OCI-LY1 (cell line): ENCODE measurements around the gene TOP2A.
"Not testable (repeated sequence)": the region's sequence is repeated elsewhere in the genome, so short reads cannot be mapped to it uniquely, and the experiment has no call there.

Experiments used
- H2AFZ ChIP-seq: fragments of 200-600 bp; sonication (generic), shearing (Covaris generic); 2 replicates; pipeline ENCODE4 v1.6.0; 2014; ENCODE audit warnings: antibody characterized with exemption, mild to moderate bottlenecking, low read length
- H3F3A ChIP-seq: fragments of 200-600 bp; sonication (generic), shearing (Covaris generic); 2 replicates; pipeline ENCODE4 v1.6.0; 2014; ENCODE audit warnings: mild to moderate bottlenecking, antibody characterized with exemption, low read length, moderate library complexity; ENCODE audit not compliant: insufficient read depth
- H3K27ac ChIP-seq: fragments of 200-600 bp; sonication (generic); 2 replicates; pipeline ENCODE4 v1.5.1; 2014; ENCODE audit warnings: low read length, mixed run types, mild to moderate bottlenecking, low read depth; ENCODE audit not compliant: poor library complexity, severe bottlenecking
- H3K27me3 ChIP-seq: fragments of 200-600 bp; sonication (generic); 2 replicates; pipeline ENCODE4 v1.6.0; 2014; ENCODE audit warnings: antibody characterized with exemption, mild to moderate bottlenecking, low read length, moderate library complexity; ENCODE audit not compliant: insufficient read depth
- H3K36me3 ChIP-seq: fragments of 200-600 bp; sonication (generic); 2 replicates; pipeline ENCODE4 v1.6.1; 2014; ENCODE audit warnings: mild to moderate bottlenecking, antibody characterized with exemption, low read length, moderate library complexity, mixed read lengths; ENCODE audit not compliant: insufficient read depth
- H3K4me1 ChIP-seq: fragments of 200-600 bp; sonication (generic); 2 replicates; pipeline ENCODE4 v1.5.1; 2014; ENCODE audit warnings: mild to moderate bottlenecking, low read length, moderate library complexity; ENCODE audit not compliant: insufficient read depth, severe bottlenecking
- H3K4me2 ChIP-seq: fragments of 200-600 bp; sonication (generic), shearing (Covaris generic); 2 replicates; pipeline ENCODE4 v1.6.1; 2014; ENCODE audit warnings: low read length
- H3K4me3 ChIP-seq: fragments of 200-600 bp; sonication (generic); 2 replicates; pipeline ENCODE4 v1.5.1; 2014; ENCODE audit warnings: low read length, low read depth, mild to moderate bottlenecking, mixed read lengths; ENCODE audit not compliant: poor library complexity, severe bottlenecking
- H3K79me2 ChIP-seq: fragments of 200-600 bp; shearing (Covaris generic); 2 replicates; pipeline ENCODE4 v1.6.1; 2016; ENCODE audit warnings: mixed run types, low read length, mixed read lengths; ENCODE audit not compliant: insufficient read depth
- H3K9ac ChIP-seq: fragments of 200-600 bp; sonication (generic), shearing (Covaris generic); 2 replicates; pipeline ENCODE4 v1.6.1; 2014; ENCODE audit warnings: mild to moderate bottlenecking, low read length, mixed read lengths
- H3K9me2 ChIP-seq: fragments of 200-600 bp; sonication (generic), shearing (Covaris generic); 2 replicates; pipeline ENCODE4 v1.6.1; 2014; ENCODE audit warnings: low read depth, mild to moderate bottlenecking, low read length, mixed read lengths
- H3K9me3 ChIP-seq: fragments of 200-600 bp; shearing (Covaris generic); 2 replicates; pipeline ENCODE4 v1.6.1; 2014; ENCODE audit warnings: low read length, mixed read lengths
- H4K20me1 ChIP-seq: fragments of 200-600 bp; sonication (generic), shearing (Covaris generic); 2 replicates; pipeline ENCODE4 v1.6.0; 2016; ENCODE audit warnings: mild to moderate bottlenecking, low read length; ENCODE audit not compliant: insufficient read depth
- EZH2 ChIP-seq: fragments of 200-600 bp; sonication (generic), shearing (Covaris generic); IDR thresholded peaks from 2 replicates; pipeline ENCODE4 v1.8.0; 2017; ENCODE audit warnings: borderline replicate concordance, mixed run types, mild to moderate bottlenecking, antibody characterized with exemption, low read length, moderate library complexity, mixed read lengths
- TF ChIP-seq, protein P1 (sequence below): fragments of 200-600 bp; sonication (generic), shearing (Covaris generic); IDR thresholded peaks from 2 replicates; pipeline ENCODE4 v1.5.1; 2017; ENCODE audit warnings: mild to moderate bottlenecking, antibody characterized with exemption, low read length, moderate library complexity, mixed read lengths

TOP2A gene

GRCh38 chr17:40377832-40378231, 39.9 kb downstream of the TOP2A start:
- Histone ChIP-seq H3K4me1 (no peaks in the 10 kb centered on the region), H3K9ac (no peak overlapping the region), H3K4me3 (no peak overlapping the region), H3K9me2 (no peaks in the 10 kb centered on the region), H3K27ac (no peak overlapping the region), H3K79me2 (no peaks in the 10 kb centered on the region), H3K36me3 (no peaks in the 10 kb centered on the region), H3K4me2 (no peak overlapping the region), H3K9me3 (0 out of 2 replicates have a peak, but pooled peaks cover 4% of the 10 kb centered on the region), H3K27me3 (no peaks in the 10 kb centered on the region; the same call in 1 of the 2 replicates), H3F3A (no peaks in the 10 kb centered on the region), H4K20me1 (no peaks in the 10 kb centered on the region), H2AFZ (no peak overlapping the region)
- no peak for TF ChIP-seq EZH2
- TF ChIP-seq, protein P1, sequence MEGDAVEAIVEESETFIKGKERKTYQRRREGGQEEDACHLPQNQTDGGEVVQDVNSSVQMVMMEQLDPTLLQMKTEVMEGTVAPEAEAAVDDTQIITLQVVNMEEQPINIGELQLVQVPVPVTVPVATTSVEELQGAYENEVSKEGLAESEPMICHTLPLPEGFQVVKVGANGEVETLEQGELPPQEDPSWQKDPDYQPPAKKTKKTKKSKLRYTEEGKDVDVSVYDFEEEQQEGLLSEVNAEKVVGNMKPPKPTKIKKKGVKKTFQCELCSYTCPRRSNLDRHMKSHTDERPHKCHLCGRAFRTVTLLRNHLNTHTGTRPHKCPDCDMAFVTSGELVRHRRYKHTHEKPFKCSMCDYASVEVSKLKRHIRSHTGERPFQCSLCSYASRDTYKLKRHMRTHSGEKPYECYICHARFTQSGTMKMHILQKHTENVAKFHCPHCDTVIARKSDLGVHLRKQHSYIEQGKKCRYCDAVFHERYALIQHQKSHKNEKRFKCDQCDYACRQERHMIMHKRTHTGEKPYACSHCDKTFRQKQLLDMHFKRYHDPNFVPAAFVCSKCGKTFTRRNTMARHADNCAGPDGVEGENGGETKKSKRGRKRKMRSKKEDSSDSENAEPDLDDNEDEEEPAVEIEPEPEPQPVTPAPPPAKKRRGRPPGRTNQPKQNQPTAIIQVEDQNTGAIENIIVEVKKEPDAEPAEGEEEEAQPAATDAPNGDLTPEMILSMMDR = no peak

DNA sequence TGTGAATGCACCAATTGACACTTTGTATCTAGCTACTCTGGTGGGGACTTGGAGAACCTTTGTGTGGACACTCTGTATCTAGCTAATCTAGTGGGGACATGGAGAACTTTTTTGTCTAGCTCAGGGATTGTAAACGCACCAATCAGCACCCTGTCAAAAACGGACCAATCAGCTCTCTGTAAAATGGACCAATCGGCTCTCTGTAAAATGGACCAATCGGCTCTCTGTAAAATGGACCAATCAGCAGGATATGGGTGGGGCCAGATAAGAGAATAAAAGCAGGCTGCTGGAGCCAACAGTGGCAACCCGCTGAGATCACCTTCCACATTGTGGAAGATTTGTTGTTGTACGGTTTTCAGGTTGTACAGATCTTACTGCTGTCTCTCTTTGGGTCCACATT, 41.2 kb downstream of the TOP2A start:
- H4K20me1 ChIP-seq, H3K79me2 ChIP-seq, H3K36me3 ChIP-seq, H3K4me1 ChIP-seq, H3K4me3 ChIP-seq, H2AFZ ChIP-seq, H3K9ac ChIP-seq, H3K4me2 ChIP-seq, H3F3A ChIP-seq, H3K9me3 ChIP-seq, H3K27me3 ChIP-seq, H3K27ac ChIP-seq, H3K9me2 ChIP-seq: not testable (repeated sequence)

DNA sequence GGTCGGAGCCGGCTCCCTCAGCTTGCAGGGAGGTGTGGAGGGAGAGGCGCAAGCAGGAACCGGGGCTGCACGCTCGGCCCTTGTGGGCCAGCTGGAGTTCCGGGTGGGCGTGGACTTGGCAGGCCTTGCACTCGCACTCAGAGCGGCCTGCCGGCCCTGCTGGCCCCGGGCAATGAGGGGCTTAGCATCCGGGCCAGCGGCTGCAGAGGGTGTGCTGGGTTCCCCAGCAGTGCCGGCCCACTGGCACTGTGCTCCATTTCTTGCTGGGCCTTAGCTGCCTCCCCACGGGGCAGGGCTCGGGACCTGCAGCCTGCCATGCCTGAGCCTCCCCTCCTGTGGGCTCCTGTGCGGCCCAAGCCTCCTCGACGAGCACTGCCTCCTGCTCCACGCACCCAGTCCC, 41.9 kb downstream of the TOP2A start:
- H3K27ac ChIP-seq, H3K9me2 ChIP-seq, H2AFZ ChIP-seq, H3F3A ChIP-seq, H3K4me2 ChIP-seq, H3K27me3 ChIP-seq, H3K4me1 ChIP-seq, H3K4me3 ChIP-seq, H3K79me2 ChIP-seq, H3K9ac ChIP-seq, H3K9me3 ChIP-seq, H3K36me3 ChIP-seq, H4K20me1 ChIP-seq: not testable (repeated sequence)

DNA sequence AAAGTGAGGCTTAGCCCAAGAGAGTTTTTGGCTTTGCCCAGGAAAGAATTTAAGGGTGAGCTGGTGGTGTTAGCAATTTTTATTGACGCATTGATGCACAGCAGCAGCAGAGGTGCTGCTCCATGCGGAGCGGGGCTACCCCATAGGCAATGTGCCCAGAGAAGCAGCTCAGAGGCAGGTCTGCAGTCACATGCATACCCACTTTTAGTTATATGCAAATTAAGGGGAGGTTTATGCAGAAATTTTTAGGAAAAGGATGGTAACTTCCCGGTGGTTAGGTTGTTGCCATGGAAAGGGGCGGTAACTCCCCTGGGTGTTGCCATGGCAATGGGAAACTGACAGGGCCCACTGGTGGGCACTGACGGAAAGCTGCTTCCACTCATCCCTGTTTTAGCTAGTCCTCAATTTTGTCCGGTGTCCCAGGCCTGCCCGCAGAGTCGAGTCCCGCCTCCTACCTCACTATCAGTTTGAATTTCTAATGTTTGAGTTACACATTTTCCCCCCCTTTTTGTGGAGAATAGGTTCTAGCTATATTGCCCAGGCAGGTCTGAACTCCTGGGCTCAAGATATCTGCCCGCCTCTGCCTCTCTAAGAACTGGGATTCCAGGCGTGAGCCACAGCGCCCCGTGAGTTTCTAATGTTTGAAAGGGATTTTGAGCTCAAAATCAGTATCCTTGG, 42.7 kb downstream of the TOP2A start:
- Histone ChIP-seq H3K27ac (no peak overlapping the region), H3K4me2 (no peak overlapping the region), H3K27me3 (no peaks in the 10 kb centered on the region; the same call in 1 of the 2 replicates), H3K36me3 (no peaks in the 10 kb centered on the region; the same call in 1 of the 2 replicates), H3K4me3 (no peak overlapping the region), H2AFZ (no peak overlapping the region), H3K79me2 (no peaks in the 10 kb centered on the region), H3K9me3 (0 out of 2 replicates have a peak, but pooled peaks cover 4% of the 10 kb centered on the region), H3K4me1 (no peaks in the 10 kb centered on the region), H3K9me2 (no peaks in the 10 kb centered on the region), H3K9ac (no peak overlapping the region), H4K20me1 (no peaks in the 10 kb centered on the region), H3F3A (no peaks in the 10 kb centered on the region)
- no peak for TF ChIP-seq EZH2
- TF ChIP-seq, protein P1 = no peak
